ENCODE data around the gene TSHZ3.

The TSHZ3 gene

GRCh38 chr19:31264041-31264778 lies 85.0 kb downstream of the TSHZ3 start:
- DNase-seq (ENCODE audit: low spot score) (no peak), FAIRE-seq (no peak)

DNA sequence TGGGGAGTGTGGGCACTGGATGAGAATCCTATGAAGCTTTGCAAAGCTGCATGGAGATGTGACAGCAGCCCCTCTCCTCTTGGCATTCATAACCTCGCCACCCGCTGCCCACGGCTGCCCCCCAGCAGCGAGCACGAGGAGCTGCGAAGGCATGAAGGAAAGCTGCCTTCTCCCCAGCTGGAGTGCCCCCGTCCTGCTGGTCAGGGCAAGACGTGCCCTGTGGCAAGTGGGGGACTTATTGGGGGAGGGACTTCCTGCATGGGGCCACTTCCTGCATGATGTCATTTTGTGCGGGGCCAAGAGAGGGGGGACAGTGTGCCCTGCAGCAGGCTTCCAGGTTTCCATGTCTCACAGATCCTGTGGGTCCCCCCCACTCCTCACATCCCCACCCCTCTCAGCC lies 85.9 kb downstream of the TSHZ3 start:
- FAIRE-seq (no peak), DNase-seq (ENCODE audit: low spot score) (no peak)

- no peak for FAIRE-seq
- no peak for DNase-seq (ENCODE audit: low spot score)
Observed at GRCh38 chr19:31262725-31263191, 86.5 kb downstream of the TSHZ3 start.

- DNase-seq (ENCODE audit: low spot score) (no peak), FAIRE-seq (no peak)
Observed at GRCh38 chr19:31261603-31262212, 87.5 kb downstream of the TSHZ3 start.

GRCh38 chr19:31261019-31261602 lies 88.1 kb downstream of the TSHZ3 start:
- no peak for FAIRE-seq
- DNase-seq (ENCODE audit: low spot score), result no peak

DNA sequence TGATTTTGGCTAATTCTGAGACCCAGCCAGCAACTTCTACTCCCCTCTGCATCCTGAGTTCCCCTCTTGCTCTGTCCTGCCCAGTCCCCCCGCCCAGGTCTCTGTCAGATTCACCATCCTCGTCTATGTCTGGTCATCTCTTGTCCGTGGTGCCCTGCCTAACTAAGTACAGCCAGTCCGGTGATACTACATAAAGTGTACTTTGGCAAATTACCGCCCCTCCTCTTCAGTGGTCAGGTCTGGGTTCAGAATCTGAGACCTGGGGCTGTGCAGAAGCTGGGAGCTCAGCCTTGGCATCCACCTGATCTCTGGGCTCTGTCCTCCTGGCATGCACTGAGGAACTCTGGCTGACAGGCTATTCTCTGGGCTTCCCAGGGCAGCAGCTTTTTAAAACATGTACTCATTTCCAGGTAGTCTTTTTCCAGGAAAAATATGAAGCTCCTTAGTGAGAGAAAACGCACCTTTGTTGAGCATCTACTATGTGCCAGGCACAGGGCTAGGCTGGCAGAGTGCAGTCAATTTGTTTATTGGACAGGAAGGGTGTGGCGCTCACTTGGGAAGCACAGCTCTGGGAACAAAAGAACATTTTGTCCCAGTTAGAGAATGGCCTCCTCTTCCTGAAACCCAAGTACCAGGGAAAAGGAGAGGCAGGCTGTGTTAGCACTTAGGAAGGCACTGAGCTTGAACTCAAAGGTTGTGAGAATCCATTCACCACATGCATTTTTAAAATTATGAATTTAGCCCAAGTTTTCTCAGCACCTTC lies 88.9 kb downstream of the TSHZ3 start:
- DNase-seq (ENCODE audit: low spot score) (no peak), FAIRE-seq (no peak)

- FAIRE-seq (no peak), DNase-seq (ENCODE audit: low spot score) (no peak)
Observed at GRCh38 chr19:31258211-31259052, 90.8 kb downstream of the TSHZ3 start.

DNA sequence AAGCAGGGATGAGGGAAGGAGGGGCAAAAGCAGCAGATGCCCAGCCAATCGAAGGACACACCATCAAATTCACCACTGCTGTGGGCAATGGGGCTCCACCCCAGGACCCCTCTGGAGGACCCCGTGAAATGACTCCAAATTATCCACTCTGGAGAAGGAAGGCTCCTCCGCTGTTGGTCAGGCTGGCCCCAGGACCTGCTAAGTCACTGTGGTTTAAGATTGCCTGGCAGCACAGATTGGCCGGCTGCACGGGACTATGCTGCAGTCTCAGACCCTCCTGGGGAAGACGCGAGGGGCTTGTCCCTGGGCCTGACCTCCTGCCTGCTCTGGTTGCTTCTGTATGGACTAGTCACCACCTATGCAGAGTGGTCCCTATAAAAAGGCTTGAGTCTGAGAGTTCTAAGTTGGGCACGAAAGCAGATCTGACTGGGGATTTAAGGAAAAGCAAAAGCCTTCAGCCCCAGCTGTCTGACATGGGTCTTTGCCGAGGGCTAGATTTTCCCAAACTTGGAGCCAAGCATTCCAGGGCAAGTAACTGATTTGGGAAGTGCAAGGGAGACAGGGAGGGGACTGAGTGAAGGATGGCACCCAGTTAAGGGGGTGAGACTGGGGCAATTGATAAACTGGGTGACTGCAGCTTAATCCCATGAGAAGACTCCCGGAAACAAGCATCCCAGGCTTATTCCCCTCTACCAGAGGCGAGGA lies 91.7 kb downstream of the TSHZ3 start:
- no peak for DNase-seq (ENCODE audit: low spot score)
- FAIRE-seq, result no peak

DNA sequence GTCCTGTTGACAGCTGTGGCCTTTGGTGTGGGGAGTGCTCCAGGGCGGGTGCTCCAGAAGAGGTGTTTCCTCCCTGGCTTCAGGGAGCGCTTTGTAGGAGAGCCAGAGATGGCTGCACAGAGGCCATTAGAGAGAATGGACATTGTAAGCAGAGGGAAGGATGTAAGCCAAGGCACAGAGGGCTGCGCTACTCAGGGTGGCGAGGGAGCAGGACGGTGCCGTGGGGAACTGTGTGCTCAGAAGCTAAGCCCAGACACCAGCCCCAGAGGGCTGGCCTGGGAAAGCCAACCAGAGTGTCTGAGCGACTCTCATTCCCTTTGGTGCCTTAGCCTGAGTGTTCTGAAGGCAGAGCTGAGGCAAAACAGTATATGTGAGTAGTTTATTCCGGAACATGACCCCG lies 92.2 kb downstream of the TSHZ3 start:
- FAIRE-seq, result no peak
- DNase-seq (ENCODE audit: low spot score), result no peak

- FAIRE-seq (no peak), DNase-seq (ENCODE audit: low spot score) (no peak)
Observed at GRCh38 chr19:31256593-31256960, 92.7 kb downstream of the TSHZ3 start.

- DNase-seq (ENCODE audit: low spot score) (no peak), FAIRE-seq (no peak)
Observed at GRCh38 chr19:31255831-31256592, 93.2 kb downstream of the TSHZ3 start.

DNA sequence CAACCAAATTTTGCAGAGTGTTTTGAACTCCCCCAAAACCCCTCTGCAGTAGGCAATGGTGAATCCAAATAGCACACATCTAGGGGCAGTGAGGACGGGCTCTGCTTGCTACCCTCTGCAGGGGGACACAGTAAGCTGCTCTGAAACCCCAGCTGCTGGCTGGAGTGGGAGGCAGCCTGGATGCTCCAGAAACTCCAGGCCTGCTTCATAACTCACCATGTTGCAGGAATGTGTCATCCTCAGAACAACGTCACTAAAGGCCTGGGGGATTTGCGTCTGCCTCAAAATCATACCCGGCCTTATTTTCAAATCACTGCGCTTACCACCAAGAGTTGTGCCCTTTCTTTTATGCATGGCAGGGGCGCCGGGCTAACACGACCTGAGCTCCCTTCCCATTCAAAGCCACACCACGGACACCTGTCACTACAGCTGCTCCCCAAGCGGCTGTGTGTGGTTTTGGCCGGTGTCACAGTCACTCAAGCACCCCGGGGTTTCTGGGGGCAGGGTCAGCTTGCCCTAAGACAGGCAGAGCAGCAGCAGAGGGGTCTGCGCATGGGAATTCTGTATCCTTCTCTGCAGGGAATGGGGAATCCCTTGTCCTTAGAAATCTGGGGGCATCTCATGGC lies 93.9 kb downstream of the TSHZ3 start:
- DNase-seq (ENCODE audit: low spot score), result no peak
- no peak for FAIRE-seq

DNA sequence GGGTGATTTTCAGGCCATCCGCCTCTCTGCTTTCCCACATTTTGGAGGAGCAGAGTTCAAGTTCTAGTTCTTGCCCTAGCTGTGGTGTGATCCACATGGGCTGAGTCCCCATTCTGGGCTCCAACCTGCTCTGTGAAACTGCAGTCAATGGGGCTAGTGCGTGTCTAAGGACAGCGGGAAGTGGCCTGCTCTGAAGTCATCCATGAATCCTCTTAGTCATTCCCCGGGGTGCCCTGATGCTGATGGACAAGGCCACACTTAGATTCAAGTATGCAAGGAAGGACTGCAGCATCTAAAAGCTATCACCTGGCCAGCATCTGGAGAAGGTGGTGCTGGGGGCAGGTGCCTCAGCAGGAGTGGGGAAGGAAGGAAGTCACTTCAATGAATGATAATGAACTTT lies 94.6 kb downstream of the TSHZ3 start:
- DNase-seq (ENCODE audit: low spot score) (no peak), FAIRE-seq (no peak)

DNA sequence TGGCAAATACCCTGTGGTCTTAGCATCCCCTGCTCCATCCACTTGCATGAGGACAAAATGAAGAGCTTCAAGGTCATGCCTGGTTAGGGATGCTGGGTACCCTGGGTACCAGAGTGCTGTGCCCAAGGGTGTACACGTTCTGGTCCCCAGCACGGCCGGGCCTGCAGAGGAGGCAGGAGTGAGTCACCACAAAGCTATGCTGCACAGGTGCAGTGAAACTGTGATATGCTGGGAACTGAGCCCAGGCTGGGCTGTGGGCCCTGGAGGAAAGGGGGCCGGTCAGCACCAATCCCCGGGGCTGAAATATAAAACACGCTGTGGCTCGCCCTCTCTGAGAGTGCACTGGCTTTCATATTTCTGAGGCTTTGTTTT lies 95.1 kb downstream of the TSHZ3 start:
- no peak for DNase-seq (ENCODE audit: low spot score)
- FAIRE-seq, result no peak

- no peak for DNase-seq (ENCODE audit: low spot score)
- FAIRE-seq, result no peak
Observed at GRCh38 chr19:31253526-31254179, 95.6 kb downstream of the TSHZ3 start.

DNA sequence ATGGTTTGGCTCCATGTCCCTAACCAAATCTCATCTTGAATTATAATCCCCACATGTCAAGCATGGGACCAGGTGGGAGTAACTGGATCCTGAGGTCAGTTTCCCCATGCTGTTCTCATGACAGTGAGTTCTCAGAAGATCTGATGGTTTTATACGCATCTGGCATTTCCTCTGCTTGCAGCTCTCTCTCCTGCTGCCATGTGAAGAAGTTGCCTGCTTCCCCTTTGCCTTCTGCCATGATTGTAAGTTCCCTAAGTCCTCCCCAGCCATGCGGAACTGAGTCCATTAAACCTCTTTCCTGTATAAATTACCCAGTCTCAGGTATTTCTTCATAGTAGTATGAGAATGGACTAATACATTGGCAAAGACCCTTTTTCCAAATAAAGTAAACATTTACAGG lies 96.8 kb downstream of the TSHZ3 start:
- DNase-seq (ENCODE audit: low spot score), result no peak
- no peak for FAIRE-seq

DNA sequence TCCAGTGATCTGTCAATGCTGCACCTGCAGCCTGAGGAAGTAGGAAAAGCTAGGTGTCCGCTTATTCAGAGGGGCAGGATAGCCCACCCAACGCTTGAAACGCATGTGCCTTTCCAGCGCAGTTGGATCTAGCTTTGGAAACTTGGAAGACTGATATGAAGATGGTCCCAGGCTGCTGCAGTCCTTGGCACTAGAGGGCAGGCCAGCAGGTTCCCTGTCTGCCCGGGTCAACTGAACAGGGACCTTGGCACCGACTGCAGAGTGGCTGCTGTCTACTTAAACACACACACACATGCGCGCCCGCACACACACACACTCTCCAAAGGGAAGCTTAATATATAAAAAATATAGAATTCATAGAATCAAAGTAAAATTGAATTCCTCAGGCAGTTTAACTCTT lies 100.0 kb downstream of the TSHZ3 start:
- DNase-seq (ENCODE audit: low spot score) (no peak), FAIRE-seq (no peak)

DNA sequence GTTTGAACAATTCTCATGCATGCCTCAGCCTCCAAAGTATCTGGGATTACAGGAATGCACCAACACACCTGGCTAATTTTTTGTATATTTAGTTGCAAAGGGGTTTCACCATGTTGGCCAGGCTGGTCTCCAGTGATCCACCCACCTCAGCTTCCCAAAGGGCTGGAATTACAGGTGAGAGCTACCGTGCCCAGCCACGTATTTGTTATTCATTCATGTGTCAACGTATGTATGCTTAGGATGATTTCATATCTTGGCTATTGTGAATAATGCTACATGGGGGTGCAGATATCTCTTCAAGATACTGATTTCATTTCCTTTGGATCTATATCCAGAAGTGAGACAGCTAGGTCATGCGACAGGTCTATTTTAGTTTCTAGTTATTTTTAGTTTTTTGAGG lies 113.4 kb downstream of the TSHZ3 start:
- DNase-seq (ENCODE audit: low spot score), result no peak
- FAIRE-seq, result no peak

GRCh38 chr19:31233295-31233800 lies 115.9 kb downstream of the TSHZ3 start:
- DNase-seq (ENCODE audit: low spot score) (no peak), FAIRE-seq (no peak)

Data from RCC 7860 (cell line).